ENCODE results near the gene TXNDC5. TPM values are rescaled to one million over a fixed set of nuclear protein-coding genes. Genes with fewer than 3 reads are reported as not detected.

TXNDC5 gene
- total and polyA plus RNA-seq, 9 of the 15 experiments (the other 6 are each of a cell fraction or from before 2014, with no cell fraction given) = 33.9 to 156 (median 137) TPM

GRCh38 chr6:7899889-7900213 lies 10.7 kb downstream of the TXNDC5 start (continued):
- no peak for TF ChIP-seq CEBPZ (IDR thresholded peaks at IDR 0.05; ENCODE audit: borderline replicate concordance, low read depth, low read length)
- no peak for TF ChIP-seq GATAD2B (IDR thresholded peaks at IDR 0.05; ENCODE audit: borderline replicate concordance)
- 0 out of 4 replicates have a peak, but pooled peaks of 1 of the 2 experiments have one; percentile 5 for TF ChIP-seq MNT (conservative IDR thresholded peaks at IDR 0.05)
- TF ChIP-seq E2F8 (IDR thresholded peaks at IDR 0.05; ENCODE audit: low read depth, partially characterized antibody) = peak; percentile 8
- TF ChIP-seq ZC3H11A (IDR thresholded peaks at IDR 0.05; ENCODE audit: low read depth, low read length) = no peak
- TF ChIP-seq FOXK1 (CRISPR knock-in tag; IDR thresholded peaks at IDR 0.05; ENCODE audit: borderline replicate concordance) = no peak
- TF ChIP-seq ARNT (IDR thresholded peaks at IDR 0.05) = peak in 1 of 2 experiments; percentile 8; a peak in 1 of 4 replicates
- no peak for TF ChIP-seq ZBTB2 (IDR thresholded peaks at IDR 0.05)
- 0 out of 2 replicates have a peak, but pooled peaks have one; percentile 7 for TF ChIP-seq ZNF583 (CRISPR knock-in tag; IDR thresholded peaks at IDR 0.05)
- TF ChIP-seq ZFP91 (CRISPR knock-in tag; IDR thresholded peaks at IDR 0.05) = no peak
- no peak for TF ChIP-seq TCFL5 (CRISPR knock-in tag; conservative IDR thresholded peaks at IDR 0.05)
- TF ChIP-seq CSDE1 (IDR thresholded peaks at IDR 0.05) = no peak
- TF ChIP-seq ZBTB33 (CRISPR knock-in tag; IDR thresholded peaks at IDR 0.05) = 0 out of 2 replicates have a peak, but pooled peaks have one; percentile 34
- no peak for TF ChIP-seq ELF4 (CRISPR knock-in tag; IDR thresholded peaks at IDR 0.05)
- 0 out of 2 replicates have a peak, but pooled peaks have one; percentile 23 for TF ChIP-seq HSF4 (CRISPR knock-in tag; IDR thresholded peaks at IDR 0.05; ENCODE audit: borderline replicate concordance)
